Hematopoietic multipotent progenitor cell treated with erythropoietin and hydrocortisone succinate and interleukin-3 and kit ligand, for 6 days (in vitro differentiated cells): ENCODE measurements around the gene INPP5K.

Source experiments
- DNase-seq: peaks from one replicate; pipeline ENCODE4 v3.0.0-alpha.2; 2015

INPP5K gene

GRCh38 chr17:1484676-1485422, 31.6 kb downstream of the INPP5K start:
- peak; percentile 77 for DNase-seq

GRCh38 chr17:1484060-1484535, 32.3 kb downstream of the INPP5K start:
- no peak for DNase-seq

DNA sequence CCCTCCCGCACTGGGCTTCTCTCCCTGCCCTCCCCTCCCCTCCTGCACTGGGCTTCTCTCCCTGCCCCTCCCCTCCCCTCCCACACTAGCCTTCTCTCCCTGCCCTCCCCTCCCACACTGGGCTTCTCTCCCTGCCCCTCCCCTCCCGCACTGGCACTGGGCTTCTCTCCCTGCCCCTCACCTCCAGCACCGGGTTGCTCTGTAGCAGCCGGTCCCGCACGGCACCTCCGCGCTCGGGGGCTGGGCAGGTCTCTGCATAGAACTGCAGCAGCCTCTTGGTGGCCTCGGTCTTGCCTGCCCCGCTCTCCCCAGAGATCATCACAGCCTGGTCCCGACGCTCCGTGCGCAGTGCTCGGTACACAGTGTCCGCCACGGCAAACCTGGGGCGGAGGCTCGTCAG, 33.7 kb downstream of the INPP5K start:
- no peak for DNase-seq

DNA sequence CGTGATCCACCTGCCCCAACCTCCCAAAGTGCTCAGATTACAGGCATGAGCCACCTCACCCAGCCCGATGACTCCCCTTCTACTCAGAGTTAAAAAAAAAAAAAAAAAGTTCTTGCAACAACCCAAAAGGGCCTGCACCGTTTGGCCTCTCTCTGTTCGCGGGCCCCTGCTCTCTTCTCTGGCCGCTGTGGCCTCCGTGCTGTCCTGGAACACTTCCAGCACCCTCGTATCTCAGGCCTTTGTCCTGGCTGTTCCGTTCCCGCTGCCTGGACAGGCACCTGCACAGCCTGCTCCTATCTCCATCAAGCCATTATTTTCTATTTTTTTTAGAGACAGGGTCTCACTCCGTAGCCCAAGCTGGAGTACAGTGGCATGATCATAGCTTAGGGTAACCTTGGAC, 34.7 kb downstream of the INPP5K start:
- DNase-seq = no peak

DNA sequence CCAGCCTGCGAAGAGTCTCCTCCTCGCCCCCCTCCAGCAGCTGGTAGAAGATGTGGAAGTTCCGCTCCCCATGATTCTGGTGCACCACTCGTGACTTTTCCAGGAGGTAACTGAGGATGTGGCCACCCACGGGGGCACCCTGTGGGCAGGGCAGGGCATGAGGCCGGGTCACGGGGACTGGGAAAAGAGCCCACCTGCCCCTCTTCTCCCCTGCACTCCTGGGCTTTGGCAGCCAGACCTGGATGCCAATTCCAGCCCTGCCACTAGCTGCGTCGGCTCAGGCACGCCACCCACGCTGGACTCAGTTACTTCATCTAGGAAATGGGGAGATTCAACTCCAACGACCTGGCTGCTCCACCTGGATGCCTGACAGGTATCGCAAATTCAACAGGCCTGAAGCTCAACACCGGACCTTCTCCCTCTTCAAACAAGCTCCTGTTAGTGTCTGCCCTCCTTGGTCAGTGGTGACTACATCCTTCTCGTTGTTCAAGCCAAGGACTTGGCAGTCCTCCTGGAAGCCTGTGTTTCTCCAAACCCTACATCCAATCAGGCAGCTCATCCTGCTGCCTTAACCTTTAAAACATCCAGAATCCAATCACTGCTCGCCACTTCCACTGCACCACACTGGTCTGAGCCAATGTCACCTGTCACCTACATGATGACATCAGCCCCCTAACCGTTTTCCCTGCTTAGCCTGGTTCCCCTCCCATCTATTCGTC, 35.5 kb downstream of the INPP5K start:
- DNase-seq = no peak

- no peak for DNase-seq
Observed at GRCh38 chr17:1478418-1478817, 38.0 kb downstream of the INPP5K start.

GRCh38 chr17:1475321-1475854, 41.0 kb downstream of the INPP5K start:
- no peak for DNase-seq

- no peak for DNase-seq
Observed at GRCh38 chr17:1474402-1475189, 41.8 kb downstream of the INPP5K start.

- no peak for DNase-seq
Observed at GRCh38 chr17:1473841-1474240, 42.6 kb downstream of the INPP5K start.

- peak; percentile 61 for DNase-seq
Observed at GRCh38 chr17:1473170-1473569, 43.2 kb downstream of the INPP5K start.

GRCh38 chr17:1471911-1472821, 44.2 kb downstream of the INPP5K start:
- no peak for DNase-seq

GRCh38 chr17:1471490-1471889, 44.9 kb downstream of the INPP5K start:
- no peak for DNase-seq

DNA sequence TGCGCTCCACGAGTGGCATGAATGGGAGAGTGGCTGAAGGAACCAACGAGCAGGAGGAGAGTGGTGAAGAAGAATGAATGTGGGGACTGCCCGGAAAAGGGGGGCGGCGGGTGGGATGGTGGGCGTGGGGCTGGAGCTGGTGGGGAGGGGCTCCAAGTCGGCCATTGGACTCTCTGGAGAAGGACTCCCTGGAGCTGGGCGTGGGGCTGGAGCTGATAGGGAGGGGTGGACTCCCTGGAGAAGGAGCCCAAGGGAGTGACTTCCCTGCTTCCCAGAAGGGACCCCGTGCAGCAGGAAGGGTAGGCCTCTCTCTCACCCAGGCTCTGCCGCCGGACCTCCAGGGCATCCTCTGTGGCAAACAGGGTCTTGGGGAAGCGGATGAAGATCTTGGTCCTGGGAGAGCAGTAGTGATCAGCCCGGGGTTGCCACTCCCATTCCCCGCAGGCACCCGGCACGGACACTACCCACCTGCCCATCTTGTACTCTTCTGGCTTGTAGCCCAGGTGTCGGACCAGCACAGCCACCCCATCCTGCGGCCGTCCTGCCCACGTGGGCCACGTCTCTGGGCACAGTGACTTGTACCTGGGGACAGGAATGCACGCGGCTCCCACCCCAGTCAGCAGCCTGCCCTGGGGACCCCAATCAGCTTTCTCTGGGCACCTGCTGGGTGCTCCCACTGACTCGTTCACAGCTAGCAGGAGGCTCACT, 45.5 kb downstream of the INPP5K start:
- no peak for DNase-seq

GRCh38 chr17:1470071-1470754, 46.2 kb downstream of the INPP5K start:
- no peak for DNase-seq

- no peak for DNase-seq
Observed at GRCh38 chr17:1469231-1469852, 47.1 kb downstream of the INPP5K start.

- no peak for DNase-seq
Observed at GRCh38 chr17:1467898-1468492, 48.4 kb downstream of the INPP5K start.

GRCh38 chr17:1467258-1467657, 49.2 kb downstream of the INPP5K start:
- DNase-seq = no peak

GRCh38 chr17:1464186-1464585, 52.2 kb downstream of the INPP5K start:
- no peak for DNase-seq

GRCh38 chr17:1462164-1463112, 54.0 kb downstream of the INPP5K start:
- DNase-seq = no peak
